NOMO-1 treated with DMSO at 0.1 percent for 48 hours (cell line): Measurements from ENCODE around the gene CHST1.

Source experiments
- DNase-seq: peaks from one replicate; lab custom pipeline; 2025; ENCODE audit not compliant: unreplicated experiment; lab: John Stamatoyannopoulos, UW

CHST1 gene

GRCh38 chr11:45660729-45661438, 4.5 kb downstream of the CHST1 start:
- DNase-seq: no peak

- no peak for DNase-seq
These were observed 5.6 kb downstream of the CHST1 start for GRCh38 chr11:45659818-45660160.

- no peak for DNase-seq
These were observed 6.2 kb downstream of the CHST1 start for GRCh38 chr11:45659031-45659817.

- no peak for DNase-seq
These were observed 7.0 kb downstream of the CHST1 start for GRCh38 chr11:45658292-45658991.

GRCh38 chr11:45657496-45658260, 7.7 kb downstream of the CHST1 start:
- DNase-seq: no peak

GRCh38 chr11:45655831-45656230, 9.6 kb downstream of the CHST1 start:
- DNase-seq: no peak

GRCh38 chr11:45655347-45655756, 10.1 kb downstream of the CHST1 start:
- DNase-seq: peak; percentile 11

GRCh38 chr11:45655012-45655283, 10.5 kb downstream of the CHST1 start:
- no peak for DNase-seq

GRCh38 chr11:45654231-45655011, 11.0 kb downstream of the CHST1 start:
- no peak for DNase-seq

GRCh38 chr11:45653277-45653676, 12.1 kb downstream of the CHST1 start:
- no peak for DNase-seq

GRCh38 chr11:45652781-45653180, 12.6 kb downstream of the CHST1 start:
- DNase-seq: no peak

GRCh38 chr11:45651841-45652749, 13.3 kb downstream of the CHST1 start:
- DNase-seq: no peak

- no peak for DNase-seq
These were observed 14.3 kb downstream of the CHST1 start for GRCh38 chr11:45651156-45651555.

GRCh38 chr11:45650166-45651095, 15.0 kb downstream of the CHST1 start:
- DNase-seq: no peak

- DNase-seq: no peak
These were observed 15.8 kb downstream of the CHST1 start for GRCh38 chr11:45649544-45650165.

- no peak for DNase-seq
These were observed 16.5 kb downstream of the CHST1 start for GRCh38 chr11:45648931-45649330.

GRCh38 chr11:45647786-45648185, 17.6 kb downstream of the CHST1 start:
- DNase-seq: no peak

GRCh38 chr11:45647329-45647728, 18.1 kb downstream of the CHST1 start:
- no peak for DNase-seq
